ENCODE data around the gene SDR9C7.

GRCh38 chr12:56896082-56896481 is 38.1 kb downstream of the SDR9C7 start:
- TF ChIP-seq CTCF (IDR thresholded peaks at IDR 0.05; ENCODE audit: poor library complexity, severe bottlenecking) (no peak), RAD21 (conservative IDR thresholded peaks at IDR 0.05) (no peak), POLR2AphosphoS5 (IDR thresholded peaks at IDR 0.05) (no peak), SMC3 (conservative IDR thresholded peaks at IDR 0.05; ENCODE audit: poor library complexity) (no peak)

Data from neural cell (in vitro differentiated cells).